A549 (cell line): ENCODE data around the gene PLPP3.

Experiments
- CTCF ChIP-seq: fragments of >200 bp; sonication (Bioruptor Twin); formaldehyde crosslinking; IDR thresholded peaks from 3 replicates; pipeline ENCODE4 v1.5.1; 2016
- HEYL ChIP-seq: fragments of 250-450 bp; sonication (Bioruptor Pico); IDR thresholded peaks from 2 replicates; pipeline ENCODE4 v1.8.0; 2021; ENCODE audit warnings: mild to moderate bottlenecking, moderate library complexity

DNA sequence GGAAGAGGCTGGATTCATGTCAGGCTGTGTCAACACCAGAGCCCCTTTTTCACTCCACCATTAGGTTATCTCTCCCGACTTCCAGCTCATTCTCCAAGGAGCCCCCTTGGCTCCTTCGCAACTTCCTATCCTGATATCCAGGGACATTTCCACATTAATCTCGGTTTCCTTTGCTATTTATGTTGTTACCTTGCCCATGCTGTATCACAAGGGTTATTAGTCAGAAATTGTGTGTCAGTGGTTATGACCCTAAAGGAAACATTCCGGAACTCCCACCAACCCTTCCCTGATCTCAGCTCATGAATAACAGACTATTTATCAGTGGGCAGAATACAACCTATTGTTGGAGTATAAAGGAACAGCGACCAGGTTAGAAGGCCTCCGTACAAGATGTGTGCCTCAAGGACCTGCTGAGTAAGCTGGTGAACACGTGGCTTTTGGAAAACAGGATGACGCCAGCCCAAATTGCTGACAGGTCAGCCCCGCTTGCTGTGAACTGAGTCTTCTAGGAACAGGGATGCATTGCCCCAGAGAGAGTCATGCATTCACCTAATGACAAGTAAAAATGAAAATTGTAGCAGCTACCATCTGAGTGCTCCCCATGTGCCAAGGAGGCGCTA is 121.5 kb downstream of the PLPP3 start:
- no peak for TF ChIP-seq CTCF
- TF ChIP-seq HEYL: no peak
